Adipocyte (in vitro differentiated cells): ENCODE measurements around the gene TMOD4.
A peak's percentile ranks its signal among the peaks of the same experiment; 100 is the strongest.

Experiments used
- DNase-seq: peaks from one replicate; pipeline ENCODE4 v3.0.0-alpha.2; 2015; ENCODE audit warnings: low read depth
- H3K27me3 ChIP-seq: replicated peaks from 2 replicates; pipeline ENCODE4 v1.7.0; 2013; ENCODE audit warnings: mild to moderate bottlenecking, low read length, moderate library complexity; ENCODE audit not compliant: control insufficient read depth, insufficient read depth
- H3K36me3 ChIP-seq: 2 replicates; pipeline ENCODE4 v1.7.0; 2013; ENCODE audit warnings: low read length, mild to moderate bottlenecking, moderate library complexity; ENCODE audit not compliant: control insufficient read depth, insufficient read depth, severe bottlenecking
- H3K4me1 ChIP-seq: 2 replicates; pipeline ENCODE4 v1.7.0; 2013; ENCODE audit warnings: mild to moderate bottlenecking, low read length, moderate library complexity; ENCODE audit not compliant: control insufficient read depth, insufficient read depth
- H3K4me3 ChIP-seq: 2 replicates; pipeline ENCODE4 v1.7.0; 2013; ENCODE audit warnings: mild to moderate bottlenecking, low read length, moderate library complexity
- H3K9ac ChIP-seq: 2 replicates; pipeline ENCODE4 v1.7.0; 2013; ENCODE audit warnings: mild to moderate bottlenecking, low read length, moderate library complexity
- H3K9me3 ChIP-seq: 2 replicates; pipeline ENCODE4 v1.7.0; 2013; ENCODE audit warnings: mild to moderate bottlenecking, low read length, moderate library complexity; ENCODE audit not compliant: control insufficient read depth

Gene TMOD4

GRCh38 chr1:151147665-151148064, 28.1 kb downstream of the TMOD4 start:
- H3K27me3 ChIP-seq = peaks cover 10% of the 10 kb centered on the region
- H3K9me3 ChIP-seq = no peaks in the 10 kb centered on the region
- peaks cover 12% of the 10 kb centered on the region for H3K4me1 ChIP-seq
- no peak for DNase-seq
- no peak overlapping the region for H3K9ac ChIP-seq
- H3K4me3 ChIP-seq = no peak overlapping the region
- H3K36me3 ChIP-seq = no peaks in the 10 kb centered on the region

DNA sequence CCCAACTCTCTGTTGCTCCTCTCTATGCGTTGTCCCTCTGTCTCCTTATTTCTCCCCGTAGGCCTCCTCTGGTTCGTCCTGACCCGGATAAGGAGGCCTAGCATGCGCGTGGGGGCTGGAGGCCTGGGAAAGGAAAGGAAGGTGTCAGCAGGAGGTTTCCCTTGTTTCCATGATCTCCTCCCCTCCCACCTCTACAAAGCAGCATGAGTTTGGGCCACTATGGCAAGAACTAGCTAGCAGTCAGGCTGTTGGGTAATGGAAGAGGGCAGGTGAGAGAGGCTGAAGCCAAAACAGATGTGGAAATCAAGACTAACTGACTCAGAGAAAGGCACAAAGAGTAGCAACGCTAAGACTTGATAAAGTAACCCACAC, 28.7 kb downstream of the TMOD4 start:
- peak; percentile 51 for DNase-seq
- peaks cover 10% of the 10 kb centered on the region for H3K27me3 ChIP-seq
- no peaks in the 10 kb centered on the region for H3K36me3 ChIP-seq
- no peaks in the 10 kb centered on the region for H3K9me3 ChIP-seq
- H3K4me3 ChIP-seq = peak overlapping the region; percentile 83
- H3K9ac ChIP-seq = peak overlapping the region; percentile 74
- peaks cover 12% of the 10 kb centered on the region for H3K4me1 ChIP-seq

DNA sequence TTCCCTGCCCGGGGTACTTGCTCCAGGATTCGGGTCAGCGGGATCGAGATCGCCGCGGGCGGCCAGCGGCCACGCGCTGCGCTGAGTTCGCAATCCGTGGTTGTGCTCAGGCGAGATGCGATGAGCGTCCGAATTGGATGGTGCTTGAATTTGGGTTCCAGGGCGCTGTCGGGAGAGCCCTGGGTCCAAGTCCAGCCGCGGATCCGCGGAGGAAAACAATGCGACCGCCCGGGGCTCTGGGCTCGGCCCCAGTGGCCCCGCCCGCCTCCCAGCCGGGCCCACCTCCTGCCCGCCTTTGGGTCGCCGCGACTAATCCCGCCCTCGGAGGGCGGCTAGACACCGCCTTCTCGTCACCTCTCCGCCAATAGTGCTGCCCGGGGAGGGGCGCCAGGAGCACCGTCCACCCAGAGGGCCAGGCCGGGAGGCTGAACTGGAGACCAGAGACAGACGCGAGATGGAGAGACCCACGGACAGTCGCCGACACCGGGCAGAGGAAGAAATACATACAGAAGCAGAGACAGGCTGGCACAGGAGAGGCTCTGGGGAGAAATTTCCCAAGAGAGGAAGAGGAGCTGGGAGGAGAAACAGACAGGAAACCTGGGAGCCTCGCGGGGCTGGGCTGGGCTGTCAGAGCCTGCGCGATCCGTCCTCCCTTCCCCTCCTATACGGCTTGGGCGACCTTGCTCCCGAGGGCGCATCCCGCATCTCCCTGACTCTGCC, 29.2 kb downstream of the TMOD4 start, which contains the start of gene SEMA6C:
Gene SEMA6C, minus strand, starts transcription at position 220 of the 720 bp plus-strand sequence. CDS start 4,010 bp downstream, outside the sequence.
- Histone ChIP-seq H3K4me1 (peaks cover 12% of the 10 kb centered on the region), H3K4me3 (peak within 1 kb of the TSS; percentile 83), H3K27me3 (peaks cover 10% of the 10 kb centered on the region), H3K9ac (peak within 1 kb of the TSS; percentile 79), H3K9me3 (no peaks in the 10 kb centered on the region), H3K36me3 (no peaks in the 10 kb centered on the region)
- peak; percentile 97 for DNase-seq

GRCh38 chr1:151146072-151146411, 29.7 kb downstream of the TMOD4 start:
- Histone ChIP-seq H3K9me3 (no peaks in the 10 kb centered on the region), H3K9ac (peak overlapping the region; percentile 79), H3K36me3 (no peaks in the 10 kb centered on the region), H3K4me3 (peak overlapping the region; percentile 83), H3K27me3 (peaks cover 10% of the 10 kb centered on the region), H3K4me1 (peaks cover 12% of the 10 kb centered on the region)
- DNase-seq = no peak

DNA sequence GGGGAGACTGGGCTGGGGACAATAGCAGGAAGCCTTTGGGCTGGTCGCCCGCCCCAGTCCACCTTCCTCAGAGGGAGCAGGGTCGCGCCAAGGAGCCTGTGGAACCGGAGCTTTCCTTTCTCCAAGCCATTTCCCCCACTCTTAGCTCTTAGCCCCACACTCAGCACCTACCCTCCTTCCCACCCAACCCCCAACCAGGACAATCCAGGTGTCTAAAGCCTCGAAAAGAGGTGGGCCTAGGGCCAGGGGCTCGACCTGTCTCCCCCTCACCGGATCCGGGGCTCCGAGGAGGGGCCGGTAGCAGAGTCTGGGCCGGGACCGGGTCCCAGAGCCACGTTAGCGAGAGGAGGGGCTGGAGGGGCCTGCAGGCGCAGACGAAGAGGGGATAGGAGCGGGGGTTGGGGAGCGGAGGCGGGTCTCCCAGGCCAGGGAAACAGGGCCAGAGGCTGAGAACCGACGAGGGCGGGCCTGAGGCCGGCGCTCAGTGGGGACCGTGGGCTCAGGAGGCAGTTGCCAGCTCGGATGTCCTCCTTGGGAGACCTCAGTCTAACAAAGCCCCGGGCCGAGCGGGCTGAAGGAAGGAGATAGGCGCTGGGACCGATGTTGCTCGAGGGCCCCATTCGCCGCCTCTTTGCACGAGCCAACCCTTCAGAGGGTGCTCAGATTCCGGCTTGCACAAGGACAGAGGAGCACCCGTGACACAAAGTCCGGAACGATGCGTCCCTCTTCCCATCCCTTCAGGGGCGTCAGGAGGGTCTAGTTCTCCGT, 30.3 kb downstream of the TMOD4 start:
- H3K9ac ChIP-seq = peak overlapping the region; percentile 79
- H3K9me3 ChIP-seq = no peaks in the 10 kb centered on the region
- peak overlapping the region; percentile 83 for H3K4me3 ChIP-seq
- H3K27me3 ChIP-seq = peaks cover 10% of the 10 kb centered on the region
- DNase-seq = peak; percentile 60
- H3K36me3 ChIP-seq = no peaks in the 10 kb centered on the region
- H3K4me1 ChIP-seq = peaks cover 12% of the 10 kb centered on the region

DNA sequence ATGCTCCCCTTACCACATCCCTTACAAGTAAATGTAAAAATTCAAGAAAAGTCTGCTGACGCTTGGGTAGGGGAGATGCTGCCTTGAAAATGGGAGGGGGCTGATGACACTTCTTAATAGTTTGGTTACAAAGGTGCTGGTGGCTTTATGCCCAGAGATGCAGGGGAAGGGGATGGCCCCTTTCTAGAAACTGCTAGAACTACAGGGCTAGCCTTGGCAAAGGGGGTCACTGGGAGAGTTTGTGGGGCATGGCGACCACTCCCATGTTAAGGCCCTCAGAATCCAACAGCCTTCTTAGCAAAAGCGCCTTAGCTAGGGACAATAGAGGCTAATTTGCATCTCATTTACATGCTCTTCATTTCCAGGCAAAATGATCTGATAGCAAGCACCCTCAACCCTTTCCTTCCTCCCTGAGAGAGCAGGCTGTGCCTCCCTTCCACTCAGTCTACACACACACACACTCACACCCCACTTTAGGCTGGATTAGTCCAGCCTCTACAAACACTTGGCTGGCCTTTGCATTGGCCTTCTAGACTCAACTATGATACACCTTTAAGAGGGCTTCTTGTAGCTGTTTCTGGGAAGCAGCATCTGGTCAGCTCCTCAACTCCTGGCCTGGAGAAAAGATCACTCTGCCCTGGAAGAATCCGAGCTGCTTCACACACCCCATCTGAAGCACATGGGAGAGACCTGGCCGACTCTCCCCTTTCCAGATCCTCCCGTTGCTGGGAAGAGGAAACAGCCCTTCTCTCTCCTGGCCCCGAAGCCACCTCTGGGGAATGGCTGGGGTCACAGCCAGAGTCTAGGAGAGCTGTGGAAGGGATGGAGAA, 31.1 kb downstream of the TMOD4 start:
- Histone ChIP-seq H3K36me3 (no peaks in the 10 kb centered on the region), H3K4me3 (no peak overlapping the region), H3K4me1 (peaks cover 12% of the 10 kb centered on the region), H3K9ac (no peak overlapping the region), H3K27me3 (peaks cover 10% of the 10 kb centered on the region), H3K9me3 (no peaks in the 10 kb centered on the region)
- no peak for DNase-seq

DNA sequence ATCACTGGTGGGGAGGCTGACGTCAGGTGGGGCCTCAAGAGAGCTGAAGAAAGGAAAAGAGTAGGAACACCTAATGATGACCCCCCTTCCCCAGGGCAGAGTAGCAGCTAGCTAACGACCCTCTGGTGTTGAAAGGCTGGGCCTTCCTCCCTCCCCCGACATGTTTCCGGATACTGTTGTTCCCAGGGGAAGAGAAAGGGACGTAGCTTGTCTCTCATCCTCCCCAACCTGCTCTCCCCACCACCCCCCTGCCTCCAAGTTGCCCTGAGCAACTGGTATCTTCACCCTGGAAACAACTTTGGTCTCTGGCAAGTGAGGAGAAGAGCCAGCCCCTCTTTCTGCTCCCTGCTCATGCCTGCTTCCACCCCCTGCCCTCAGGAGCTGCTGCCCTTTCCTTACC, 31.8 kb downstream of the TMOD4 start:
- Histone ChIP-seq H3K4me1 (peaks cover 12% of the 10 kb centered on the region), H3K27me3 (peaks cover 10% of the 10 kb centered on the region), H3K9me3 (no peaks in the 10 kb centered on the region), H3K4me3 (no peak overlapping the region), H3K9ac (no peak overlapping the region), H3K36me3 (no peaks in the 10 kb centered on the region)
- no peak for DNase-seq

GRCh38 chr1:151143057-151143435, 32.7 kb downstream of the TMOD4 start:
- DNase-seq = no peak
- Histone ChIP-seq H3K4me1 (peaks cover 12% of the 10 kb centered on the region), H3K36me3 (no peaks in the 10 kb centered on the region), H3K9me3 (no peaks in the 10 kb centered on the region), H3K27me3 (peaks cover 10% of the 10 kb centered on the region), H3K4me3 (no peak overlapping the region), H3K9ac (no peak overlapping the region)

DNA sequence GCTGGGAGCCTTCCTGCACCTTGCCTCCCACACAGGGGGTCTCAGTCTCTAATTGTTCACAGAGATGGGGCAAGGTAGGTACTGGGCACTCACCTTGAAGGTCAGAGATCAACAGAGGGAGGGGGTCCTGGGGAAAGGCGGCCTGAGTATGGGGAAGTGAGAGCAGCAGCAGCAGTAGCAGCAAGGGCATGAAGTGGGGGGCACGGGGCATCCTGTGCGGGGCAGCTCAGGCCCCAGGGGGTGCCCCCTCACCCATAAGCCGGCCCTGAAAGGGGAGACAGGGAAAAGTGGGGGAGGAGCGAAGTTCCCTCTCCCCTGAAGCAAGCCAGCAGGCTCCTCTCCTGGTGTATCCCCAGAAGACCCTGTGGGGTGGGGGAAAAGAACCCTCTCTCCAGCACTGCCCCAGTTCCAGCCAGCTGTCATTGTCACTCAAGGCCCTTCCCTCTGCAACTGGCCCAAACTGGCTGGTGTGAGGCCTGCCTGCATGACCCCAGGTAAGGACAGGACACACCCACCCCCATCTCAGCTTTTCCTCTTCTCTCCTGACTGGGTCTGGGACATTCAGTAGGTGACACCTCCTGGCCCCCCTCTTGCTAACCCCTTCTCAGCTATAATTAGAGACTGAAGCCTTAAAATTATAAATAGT, 33.2 kb downstream of the TMOD4 start:
- H3K9me3 ChIP-seq = no peaks in the 10 kb centered on the region
- H3K36me3 ChIP-seq = no peaks in the 10 kb centered on the region
- peaks cover 12% of the 10 kb centered on the region for H3K4me1 ChIP-seq
- H3K9ac ChIP-seq = no peak overlapping the region
- H3K27me3 ChIP-seq = peaks cover 10% of the 10 kb centered on the region
- DNase-seq = no peak
- no peak overlapping the region for H3K4me3 ChIP-seq

GRCh38 chr1:151137789-151138188, 38.0 kb downstream of the TMOD4 start:
- Histone ChIP-seq H3K27me3 (no peaks in the 10 kb centered on the region), H3K4me3 (no peak overlapping the region), H3K36me3 (no peaks in the 10 kb centered on the region), H3K4me1 (no peaks in the 10 kb centered on the region), H3K9ac (no peak overlapping the region), H3K9me3 (no peaks in the 10 kb centered on the region)
- DNase-seq = no peak
